ENCODE measurements around the gene OXA1L. TPM values are rescaled to one million over a fixed set of nuclear protein-coding genes. Genes with fewer than 3 reads are reported as not detected.
A peak's percentile ranks its signal among the peaks of the same experiment; 100 is the strongest.

Gene OXA1L
- total RNA-seq, 1 donor = 55.0 TPM

DNA sequence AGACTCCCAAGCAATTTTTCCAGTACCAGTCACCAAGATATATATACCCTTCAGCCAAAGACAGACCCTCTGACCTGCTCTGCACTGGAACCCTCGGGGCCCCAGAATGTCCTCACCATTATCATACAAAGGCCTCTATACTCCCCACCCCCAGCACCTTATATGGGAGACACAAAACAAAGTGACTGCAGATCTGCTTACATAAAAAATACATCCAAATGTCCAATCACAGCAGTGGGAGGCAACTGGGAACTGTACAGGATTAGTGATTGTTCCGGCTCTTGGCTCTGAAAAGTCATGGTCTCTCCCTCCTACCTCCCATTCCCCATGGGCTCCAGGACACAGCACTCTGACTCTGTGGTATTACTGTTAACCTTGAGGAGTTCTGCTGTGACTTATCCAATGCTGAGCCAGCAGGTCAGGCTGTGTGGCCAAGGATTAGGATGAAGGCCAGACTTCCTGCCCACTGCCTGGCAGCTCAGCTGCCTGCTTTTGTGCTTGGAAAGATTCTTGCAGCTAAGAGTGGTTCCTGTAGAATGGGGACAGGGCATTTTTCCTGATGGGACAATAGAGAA lies 13.7 kb downstream of the OXA1L start:
- Histone ChIP-seq H3K4me3 (ENCODE audit: insufficient read depth, low read length) (no peak overlapping the region), H3K27ac (ENCODE audit: low read depth, low read length) (no peak overlapping the region), H3K4me2 (ENCODE audit: insufficient read depth, low read length) (no peak overlapping the region), H3K79me2 (ENCODE audit: insufficient read depth, low read length) (no peaks in the 10 kb centered on the region), H3K4me1 (ENCODE audit: insufficient read depth, low read length) (peaks cover 16% of the 10 kb centered on the region), H3K36me3 (ENCODE audit: insufficient read depth, low read length) (no peaks in the 10 kb centered on the region), H3K9me3 (ENCODE audit: low read depth, low read length) (no peaks in the 10 kb centered on the region), H3K27me3 (ENCODE audit: insufficient read depth, low read length) (no peaks in the 10 kb centered on the region), H4K20me1 (ENCODE audit: insufficient read depth, low read length) (no peaks in the 10 kb centered on the region), H2AFZ (ENCODE audit: low read length) (peak overlapping the region; percentile 20)
- no peak for DNase-seq (ENCODE audit: insufficient read length, low spot score, missing footprints)
- TF ChIP-seq, protein P1, sequence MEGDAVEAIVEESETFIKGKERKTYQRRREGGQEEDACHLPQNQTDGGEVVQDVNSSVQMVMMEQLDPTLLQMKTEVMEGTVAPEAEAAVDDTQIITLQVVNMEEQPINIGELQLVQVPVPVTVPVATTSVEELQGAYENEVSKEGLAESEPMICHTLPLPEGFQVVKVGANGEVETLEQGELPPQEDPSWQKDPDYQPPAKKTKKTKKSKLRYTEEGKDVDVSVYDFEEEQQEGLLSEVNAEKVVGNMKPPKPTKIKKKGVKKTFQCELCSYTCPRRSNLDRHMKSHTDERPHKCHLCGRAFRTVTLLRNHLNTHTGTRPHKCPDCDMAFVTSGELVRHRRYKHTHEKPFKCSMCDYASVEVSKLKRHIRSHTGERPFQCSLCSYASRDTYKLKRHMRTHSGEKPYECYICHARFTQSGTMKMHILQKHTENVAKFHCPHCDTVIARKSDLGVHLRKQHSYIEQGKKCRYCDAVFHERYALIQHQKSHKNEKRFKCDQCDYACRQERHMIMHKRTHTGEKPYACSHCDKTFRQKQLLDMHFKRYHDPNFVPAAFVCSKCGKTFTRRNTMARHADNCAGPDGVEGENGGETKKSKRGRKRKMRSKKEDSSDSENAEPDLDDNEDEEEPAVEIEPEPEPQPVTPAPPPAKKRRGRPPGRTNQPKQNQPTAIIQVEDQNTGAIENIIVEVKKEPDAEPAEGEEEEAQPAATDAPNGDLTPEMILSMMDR (IDR thresholded peaks at IDR 0.05; ENCODE audit: extremely low read depth, low read depth, low read length) = no peak

DNA sequence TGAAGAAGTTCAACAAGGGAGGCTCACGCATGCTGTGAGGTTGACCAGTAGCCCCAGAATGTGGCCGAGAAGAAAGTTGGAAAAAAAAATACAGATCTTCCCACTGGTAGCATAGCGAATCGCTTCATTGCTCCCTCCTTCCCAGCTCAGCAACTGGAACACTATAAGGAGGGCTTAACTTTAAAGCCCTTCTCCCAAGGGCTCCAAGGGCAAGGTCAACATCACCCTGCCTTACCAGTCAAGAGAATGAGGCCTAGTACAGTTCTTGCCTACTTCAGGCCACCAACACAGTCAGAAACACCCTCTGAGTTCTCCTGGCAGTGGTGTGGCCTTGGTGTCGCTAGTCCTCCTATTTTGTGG lies 14.4 kb downstream of the OXA1L start:
- peak overlapping the region; percentile 16 for H2AFZ ChIP-seq (ENCODE audit: low read length)
- no peaks in the 10 kb centered on the region for H3K36me3 ChIP-seq (ENCODE audit: insufficient read depth, low read length)
- H3K9me3 ChIP-seq (ENCODE audit: low read depth, low read length) = no peaks in the 10 kb centered on the region
- H3K79me2 ChIP-seq (ENCODE audit: insufficient read depth, low read length) = no peaks in the 10 kb centered on the region
- no peaks in the 10 kb centered on the region for H4K20me1 ChIP-seq (ENCODE audit: insufficient read depth, low read length)
- no peak overlapping the region for H3K4me3 ChIP-seq (ENCODE audit: insufficient read depth, low read length)
- no peak overlapping the region for H3K4me2 ChIP-seq (ENCODE audit: insufficient read depth, low read length)
- no peak for DNase-seq (ENCODE audit: insufficient read length, low spot score, missing footprints)
- H3K4me1 ChIP-seq (ENCODE audit: insufficient read depth, low read length) = peaks cover 16% of the 10 kb centered on the region
- H3K27me3 ChIP-seq (ENCODE audit: insufficient read depth, low read length) = no peaks in the 10 kb centered on the region
- H3K27ac ChIP-seq (ENCODE audit: low read depth, low read length) = no peak overlapping the region
- TF ChIP-seq, protein P1 (IDR thresholded peaks at IDR 0.05; ENCODE audit: extremely low read depth, low read depth, low read length) = no peak

DNA sequence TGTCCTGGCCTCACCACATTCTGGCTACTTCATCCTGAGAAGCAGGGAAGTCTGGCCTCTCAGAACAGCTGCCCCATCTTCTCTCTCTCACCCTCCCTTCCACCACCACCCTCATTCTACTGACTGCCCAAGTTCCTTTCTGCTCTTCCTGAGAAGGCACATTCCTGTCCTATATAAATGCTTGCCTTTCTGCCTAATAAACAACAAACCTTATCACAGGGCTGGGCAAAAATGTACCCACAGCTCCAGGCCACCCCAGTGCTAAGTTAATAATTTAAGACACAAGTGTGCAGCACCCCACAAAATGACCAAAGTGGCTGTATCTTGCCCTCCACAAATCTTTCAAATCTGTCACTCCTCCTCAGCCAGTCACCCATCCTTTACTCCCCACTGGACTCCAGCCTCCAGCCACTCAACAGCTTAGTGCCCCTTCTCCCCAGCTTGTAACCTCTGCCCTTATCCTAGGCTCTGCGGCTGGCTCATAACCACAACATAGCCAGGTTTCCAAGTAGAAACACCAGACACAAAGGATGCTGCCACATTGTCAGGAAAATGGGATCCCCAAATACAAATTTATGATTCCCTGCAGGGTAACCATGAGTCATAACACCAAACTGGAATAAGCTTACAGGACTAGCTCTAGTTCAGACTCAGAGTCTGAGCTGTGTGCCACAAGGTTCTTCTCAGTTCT lies 15.0 kb downstream of the OXA1L start:
- Histone ChIP-seq H3K27ac (ENCODE audit: low read depth, low read length) (no peak overlapping the region), H3K27me3 (ENCODE audit: insufficient read depth, low read length) (no peaks in the 10 kb centered on the region), H3K9me3 (ENCODE audit: low read depth, low read length) (no peaks in the 10 kb centered on the region), H3K36me3 (ENCODE audit: insufficient read depth, low read length) (no peaks in the 10 kb centered on the region), H3K4me2 (ENCODE audit: insufficient read depth, low read length) (no peak overlapping the region), H2AFZ (ENCODE audit: low read length) (peak overlapping the region; percentile 16), H3K4me1 (ENCODE audit: insufficient read depth, low read length) (peaks cover 16% of the 10 kb centered on the region), H4K20me1 (ENCODE audit: insufficient read depth, low read length) (no peaks in the 10 kb centered on the region), H3K4me3 (ENCODE audit: insufficient read depth, low read length) (no peak overlapping the region), H3K79me2 (ENCODE audit: insufficient read depth, low read length) (no peaks in the 10 kb centered on the region)
- DNase-seq (ENCODE audit: insufficient read length, low spot score, missing footprints) = peak; percentile 66
- TF ChIP-seq, protein P1 (IDR thresholded peaks at IDR 0.05; ENCODE audit: extremely low read depth, low read depth, low read length) = no peak

DNA sequence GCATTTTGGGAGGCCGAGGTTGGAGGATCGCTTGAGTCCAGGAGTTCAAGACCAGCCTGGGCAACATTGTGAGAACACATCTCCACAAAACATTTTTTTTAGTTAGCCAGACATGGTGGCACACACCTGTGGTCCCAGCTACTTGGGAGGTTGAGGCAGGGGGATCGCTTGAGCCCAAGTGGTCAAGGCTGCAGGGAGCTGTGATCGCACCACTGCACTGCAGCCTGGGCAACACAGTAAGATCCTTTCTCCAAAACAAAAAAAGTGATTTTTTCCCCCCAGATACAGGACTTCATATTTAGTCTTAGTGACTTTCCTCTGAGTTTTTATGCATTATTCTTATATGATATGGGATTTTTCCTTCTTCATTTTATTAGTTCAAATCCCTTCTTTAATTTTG lies 20.2 kb downstream of the OXA1L start:
- Histone ChIP-seq H3K9me3 (ENCODE audit: low read depth, low read length) (no peaks in the 10 kb centered on the region), H3K4me3 (ENCODE audit: insufficient read depth, low read length) (no peak overlapping the region), H3K4me2 (ENCODE audit: insufficient read depth, low read length) (no peak overlapping the region), H4K20me1 (ENCODE audit: insufficient read depth, low read length) (no peaks in the 10 kb centered on the region), H2AFZ (ENCODE audit: low read length) (no peak overlapping the region), H3K27ac (ENCODE audit: low read depth, low read length) (no peak overlapping the region), H3K27me3 (ENCODE audit: insufficient read depth, low read length) (no peaks in the 10 kb centered on the region), H3K36me3 (ENCODE audit: insufficient read depth, low read length) (no peaks in the 10 kb centered on the region), H3K4me1 (ENCODE audit: insufficient read depth, low read length) (peaks cover 4% of the 10 kb centered on the region), H3K79me2 (ENCODE audit: insufficient read depth, low read length) (no peaks in the 10 kb centered on the region)
- no peak for DNase-seq (ENCODE audit: insufficient read length, low spot score, missing footprints)
- TF ChIP-seq, protein P1 (IDR thresholded peaks at IDR 0.05; ENCODE audit: extremely low read depth, low read depth, low read length) = no peak
